Measurements from ENCODE around the gene ALKBH8.
"Not testable (repeated sequence)": the region's sequence is repeated elsewhere in the genome, so short reads cannot be mapped to it uniquely, and the experiment has no call there.

ALKBH8 gene

DNA sequence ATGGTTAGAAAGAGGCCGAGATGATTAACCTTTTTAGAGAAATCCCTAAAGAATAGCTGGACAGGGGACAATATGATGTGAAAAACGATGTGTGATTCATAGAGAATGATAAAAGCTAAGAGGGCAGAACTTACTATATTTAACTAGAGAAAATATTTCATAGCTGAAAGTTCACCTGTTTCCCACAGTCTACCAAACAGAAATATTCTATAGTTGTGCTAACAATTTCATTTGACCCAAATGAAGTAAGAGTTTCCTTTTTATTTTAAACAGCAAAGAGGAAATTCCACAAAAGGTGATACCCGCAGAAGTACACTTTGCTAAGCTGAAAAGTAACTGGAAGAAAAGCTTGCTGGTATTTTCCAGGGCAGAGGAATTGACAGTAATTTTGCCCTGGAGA lies 26.7 kb downstream of the ALKBH8 start:
- no peak for TF ChIP-seq CTCF (IDR thresholded peaks at IDR 0.05; ENCODE audit: low read depth, low read length)
- DNase-seq: no peak
- Histone ChIP-seq H3K27ac (no peak overlapping the region), H3K9me3 (ENCODE audit: severe bottlenecking) (no peaks in the 10 kb centered on the region), H3K4me3 (ENCODE audit: low read depth, low read length) (no peak overlapping the region), H3K27me3 (ENCODE audit: insufficient read depth, low read depth, severe bottlenecking) (no peaks in the 10 kb centered on the region), H3K36me3 (peaks cover 7% of the 10 kb centered on the region; the same call in 1 of the 2 replicates)

DNA sequence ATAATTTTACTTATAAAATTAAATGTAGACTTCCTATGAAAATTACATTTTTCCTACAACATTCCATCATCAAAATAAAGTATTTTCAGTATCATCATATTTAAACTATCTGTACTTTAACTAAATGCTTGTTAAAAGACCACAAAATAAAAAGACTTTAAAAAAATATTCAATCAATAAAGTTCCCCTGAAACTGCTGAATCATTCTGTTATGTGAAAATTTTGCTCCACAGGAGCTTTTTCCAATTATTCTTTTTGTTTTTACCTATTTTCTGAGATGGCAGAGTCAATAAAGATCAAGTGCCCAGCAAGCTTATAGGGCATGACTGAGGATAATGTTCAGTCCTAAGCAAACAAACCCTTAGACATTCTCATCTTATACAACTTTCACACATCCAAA lies 27.3 kb downstream of the ALKBH8 start:
- Histone ChIP-seq H3K4me3 (ENCODE audit: low read depth, low read length) (no peak overlapping the region), H3K27me3 (ENCODE audit: insufficient read depth, low read depth, severe bottlenecking) (no peaks in the 10 kb centered on the region), H3K27ac (no peak overlapping the region), H3K9me3 (ENCODE audit: severe bottlenecking) (no peaks in the 10 kb centered on the region), H3K36me3 (peaks cover 7% of the 10 kb centered on the region; the same call in 1 of the 2 replicates)
- DNase-seq: no peak
- TF ChIP-seq CTCF (IDR thresholded peaks at IDR 0.05; ENCODE audit: low read depth, low read length): no peak

GRCh38 chr11:107537155-107537554 lies 28.4 kb downstream of the ALKBH8 start:
- DNase-seq; H3K27ac ChIP-seq; H3K9me3 ChIP-seq (ENCODE audit: severe bottlenecking); H3K4me3 ChIP-seq (ENCODE audit: low read depth, low read length); H3K36me3 ChIP-seq; H3K27me3 ChIP-seq (ENCODE audit: insufficient read depth, low read depth, severe bottlenecking): not testable (repeated sequence)

- Histone ChIP-seq H3K4me3 (ENCODE audit: low read depth, low read length) (no peak overlapping the region), H3K27ac (no peak overlapping the region), H3K9me3 (ENCODE audit: severe bottlenecking) (no peaks in the 10 kb centered on the region), H3K27me3 (ENCODE audit: insufficient read depth, low read depth, severe bottlenecking) (no peaks in the 10 kb centered on the region), H3K36me3 (no peaks in the 10 kb centered on the region)
- TF ChIP-seq CTCF (IDR thresholded peaks at IDR 0.05; ENCODE audit: low read depth, low read length): no peak
- DNase-seq: no peak
These were observed 39.3 kb downstream of the ALKBH8 start for GRCh38 chr11:107526197-107526596.

- no peak overlapping the region for H3K27ac ChIP-seq
- no peak for DNase-seq
- H3K27me3 ChIP-seq (ENCODE audit: insufficient read depth, low read depth, severe bottlenecking): no peaks in the 10 kb centered on the region
- no peak for TF ChIP-seq CTCF (IDR thresholded peaks at IDR 0.05; ENCODE audit: low read depth, low read length)
- no peaks in the 10 kb centered on the region for H3K9me3 ChIP-seq (ENCODE audit: severe bottlenecking)
- H3K4me3 ChIP-seq (ENCODE audit: low read depth, low read length): no peak overlapping the region
- H3K36me3 ChIP-seq: no peaks in the 10 kb centered on the region; the same call in 1 of the 2 replicates
These were observed 56.7 kb downstream of the ALKBH8 start for GRCh38 chr11:107508858-107509244.

DNA sequence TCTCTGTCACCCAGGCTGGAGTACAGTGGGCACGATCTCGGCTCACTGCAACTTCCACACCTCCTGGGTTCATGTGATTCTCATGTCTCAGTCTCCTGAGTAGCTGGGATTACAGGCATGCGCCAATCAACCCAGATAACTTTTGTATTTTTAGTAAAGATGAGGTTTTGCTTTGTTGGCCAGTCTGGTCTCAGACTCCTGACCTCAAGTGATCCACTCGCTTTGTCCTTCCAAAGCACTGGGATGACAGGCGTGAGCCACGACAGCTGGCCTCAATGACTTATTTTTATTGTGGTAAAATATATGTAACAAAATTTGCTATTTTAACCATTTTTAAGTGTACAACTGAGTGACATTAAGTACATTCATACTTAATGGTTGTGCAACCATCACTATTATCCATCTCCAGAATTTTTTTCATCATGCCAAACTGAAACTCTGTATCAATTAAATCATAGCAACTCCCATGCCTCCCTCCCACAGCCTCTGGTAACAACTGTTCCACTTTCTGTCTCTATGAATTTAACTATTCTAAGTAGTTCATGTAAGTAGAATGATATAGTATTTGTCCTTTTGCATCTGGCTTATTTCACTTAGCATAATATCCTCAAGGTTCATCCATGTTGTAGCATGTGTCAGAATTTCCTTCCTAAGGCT lies 57.2 kb downstream of the ALKBH8 start:
- Histone ChIP-seq H3K27me3 (ENCODE audit: insufficient read depth, low read depth, severe bottlenecking) (no peaks in the 10 kb centered on the region), H3K36me3 (no peaks in the 10 kb centered on the region; the same call in 1 of the 2 replicates), H3K27ac (no peak overlapping the region), H3K4me3 (ENCODE audit: low read depth, low read length) (no peak overlapping the region), H3K9me3 (ENCODE audit: severe bottlenecking) (no peaks in the 10 kb centered on the region)
- no peak for DNase-seq
- no peak for TF ChIP-seq CTCF (IDR thresholded peaks at IDR 0.05; ENCODE audit: low read depth, low read length)
